ENCODE results near the gene IL4R.
"Not testable (repeated sequence)": the region's sequence is repeated elsewhere in the genome, so short reads cannot be mapped to it uniquely, and the experiment has no call there.

The IL4R gene

GRCh38 chr16:27408012-27408601 lies 94.3 kb downstream of the IL4R start:
- DNase-seq, result no peak

GRCh38 chr16:27408602-27409031 lies 94.8 kb downstream of the IL4R start:
- DNase-seq, result no peak

- not testable (repeated sequence) for DNase-seq
Observed at GRCh38 chr16:27409958-27410357, 96.2 kb downstream of the IL4R start.

- no peak for DNase-seq
Observed at GRCh38 chr16:27410761-27411160, 97.0 kb downstream of the IL4R start.

GRCh38 chr16:27413956-27414355 lies 100.2 kb downstream of the IL4R start:
- DNase-seq, result no peak
